HepG2 (cell line): Measurements from ENCODE around the gene KANK4. TPM values are rescaled to one million over a fixed set of nuclear protein-coding genes. Genes with fewer than 3 reads are reported as not detected.

Source experiments
- ATAC-seq: fragments of 200-7000 bp; cut with Tn5 transposase; 3 replicates; pipeline ENCODE4 v1.9.1; 2020; ENCODE audit warnings: mild to moderate bottlenecking, moderate library complexity
- BruUV-seq: library from RNA; stranded (reverse); fragments of 400-500 nt; replicated peaks from 2 replicates; lab custom pipeline; 2021; lab: Mats Ljungman, UMichigan
- CTCF ChIA-PET: fragments of 300-600 bp; formaldehyde crosslinking; extraction: SDS; loops from one replicate; lab custom pipeline; 2021; ENCODE audit warnings: low total read pairs, inconsistent platforms, low intra/inter-chr PET ratio; lab: Yijun Ruan, JAX
- POLR2A ChIA-PET: fragments of 350-600 bp; sonication (Branson Sonifier 250); formaldehyde crosslinking; loops from one replicate; lab custom pipeline; 2020; ENCODE audit warnings: antibody characterized with exemption, inconsistent platforms; lab: Yijun Ruan, JAX
- DNase-seq: peaks from one replicate; pipeline ENCODE4 v3.0.0-alpha.2; 2015; ENCODE audit warnings: low spot score
- FAIRE-seq: peaks from 3 replicates; lab custom pipeline; 2011; peaks lifted over from hg19 to GRCh38; lab: Jason Lieb, UNC
- H2AFZ ChIP-seq: one replicate; pipeline ENCODE4 v1.6.1; 2011; ENCODE audit warnings: low read length, inconsistent platforms
- H3K27ac ChIP-seq: fragments of 300-600 bp; 3 replicates; pipeline ENCODE4 v1.8.0; 2011; ENCODE audit warnings: mixed run types, mild to moderate bottlenecking, mixed read lengths, low read length, inconsistent platforms; ENCODE audit not compliant: insufficient read depth; ENCODE audit errors: extremely low read length
- H3K27me3 ChIP-seq, 2 experiments: fragments of 200-600 bp in 1 of 2; 2 replicates in 1 of 2; 3 replicates in 1 of 2; pipeline versions ENCODE4 v1.6.0 to v1.8.0; 2011; ENCODE audit warnings: low read length in 2 of 2, mild to moderate bottlenecking in 2 of 2, moderate library complexity in 2 of 2, inconsistent platforms in 1 of 2; ENCODE audit not compliant: insufficient read depth in 2 of 2, control insufficient read depth in 1 of 2
- H3K36me3 ChIP-seq, 2 experiments: fragments of 200-600 bp in 1 of 2; replicated peaks in 1 of 2; 2 replicates in 1 of 2; 3 replicates in 1 of 2; pipeline versions ENCODE4 v1.5.1 to v1.8.0; 2011; ENCODE audit warnings: low read length in 2 of 2, inconsistent platforms in 1 of 2; ENCODE audit not compliant: insufficient read depth in 2 of 2, control insufficient read depth in 1 of 2
- H3K4me1 ChIP-seq: 2 replicates; pipeline ENCODE4 v1.5.1; 2012; ENCODE audit warnings: low read length, inconsistent platforms; ENCODE audit not compliant: insufficient read depth
- H3K4me2 ChIP-seq: 2 replicates; pipeline ENCODE4 v1.6.0; 2011; ENCODE audit warnings: low read depth, low read length, inconsistent platforms
- H3K4me3 ChIP-seq, 3 experiments: fragments of 200-600 bp in 1 of 3; sonication (generic), shearing (Covaris generic) in 1 of 3; replicated peaks in 1 of 3; 2 replicates each; pipeline ENCODE4 v1.5.1; 2011 to 2016; ENCODE audit warnings: low read length in 3 of 3, inconsistent platforms in 2 of 3, low read depth in 2 of 3, mild to moderate bottlenecking in 2 of 3, control low read depth in 1 of 3, mixed read lengths in 1 of 3; ENCODE audit not compliant: insufficient read depth in 1 of 3
- H3K79me2 ChIP-seq: one replicate; pipeline ENCODE4 v1.6.1; 2011; ENCODE audit warnings: low read length, inconsistent platforms; ENCODE audit not compliant: insufficient read depth
- H3K9ac ChIP-seq: 2 replicates; pipeline ENCODE4 v1.6.0; 2011; ENCODE audit warnings: mild to moderate bottlenecking, low read depth, low read length, inconsistent platforms; ENCODE audit not compliant: insufficient read depth
- H3K9me3 ChIP-seq: 2 replicates; pipeline ENCODE4 v1.5.1; 2012; ENCODE audit warnings: mild to moderate bottlenecking, low read length
- H4K20me1 ChIP-seq: 2 replicates; pipeline ENCODE4 v1.6.0; 2011; ENCODE audit warnings: inconsistent platforms, mild to moderate bottlenecking, low read length, moderate library complexity; ENCODE audit not compliant: insufficient read depth
- HNRNPH1 ChIP-seq: fragments of 200-400 bp; formaldehyde crosslinking; optimal IDR thresholded peaks from 2 replicates; pipeline ENCODE3; 2017; ENCODE audit warnings: mild to moderate bottlenecking, low read depth, low read length
- MTA3 ChIP-seq: sonication (generic); formaldehyde crosslinking; IDR thresholded peaks from 2 replicates; pipeline ENCODE4 v1.4.0; 2020; ENCODE audit warnings: missing genetic modification reagents
- XBP1 ChIP-seq: sonication (generic); formaldehyde crosslinking; IDR thresholded peaks from 2 replicates; pipeline ENCODE4 v1.5.0; 2020; ENCODE audit warnings: missing genetic modification reagents
- ZBTB14 ChIP-seq: sonication (generic); formaldehyde crosslinking; IDR thresholded peaks from 2 replicates; pipeline ENCODE4 v1.4.0; 2020; ENCODE audit warnings: missing genetic modification reagents
- ZC3H4 ChIP-seq: sonication (generic); formaldehyde crosslinking; IDR thresholded peaks from 2 replicates; pipeline ENCODE4 v1.4.0; 2020; ENCODE audit warnings: missing genetic modification reagents, borderline replicate concordance
- ZNF720 ChIP-seq: sonication (generic); formaldehyde crosslinking; IDR thresholded peaks from 2 replicates; pipeline ENCODE4 v1.4.0; 2020; ENCODE audit warnings: missing genetic modification reagents
- ZNF768 ChIP-seq: sonication (generic); formaldehyde crosslinking; IDR thresholded peaks from 2 replicates; pipeline ENCODE4 v1.4.0; 2020; ENCODE audit warnings: missing genetic modification reagents
- ZSCAN30 ChIP-seq: sonication (generic); formaldehyde crosslinking; IDR thresholded peaks from 2 replicates; pipeline ENCODE4 v1.5.0; 2020; ENCODE audit warnings: mild to moderate bottlenecking, missing genetic modification reagents
- ZZZ3 ChIP-seq: sonication (generic); formaldehyde crosslinking; IDR thresholded peaks from 2 replicates; pipeline ENCODE4 v1.4.0; 2020; ENCODE audit warnings: missing genetic modification reagents, mild to moderate bottlenecking, borderline replicate concordance
- WGBS: methylation state at CpG from one replicate; pipeline ENCODE4 v1.1.6; 2017; ENCODE audit warnings: low lambda C conversion rate; 5-methylcytosine and 5-hydroxymethylcytosine counted together
- in situ Hi-C: cut with HindIII; loops from 2 replicates; pipeline ENCODE4 v1.10.0; 2017; ENCODE audit warnings: low pct_unique_long_range_greater_than_20kb; ENCODE audit not compliant: extremely low pct_ligation_motif_present
- intact Hi-C: fragments of 100-400 bp; cut with micrococcal nuclease; formaldehyde crosslinking; loops from one replicate; pipeline ENCODE4 v1.10.0; 2022; ENCODE audit not compliant: unreplicated experiment
- polyA plus RNA-seq, 8 experiments: library from polyadenylated mRNA; depleted of rRNA in 3 of 8; stranded (reverse) in 7 of 8; unstranded in 1 of 8; fragments of >200 nt; fragmentation: Illumina TruSeq in 4 of 8; extraction: Trizol in 4 of 8; gene quantifications; 2 replicates each; pipeline versions ENCODE4 v1.2.1 to v1.2.3, GENCODE V29; 2011 to 2016; ENCODE audit warnings: low read depth in 4 of 8, missing spikeins in 1 of 8, mixed read lengths in 1 of 8; ENCODE audit not compliant: insufficient read depth in 1 of 8
- total RNA-seq, 5 experiments: library from RNA; depleted of rRNA; stranded (reverse); fragments of >200 nt; fragmentation: Illumina TruSeq; extraction: Trizol; gene quantifications; 2 replicates each; pipeline ENCODE4 v1.2.3, GENCODE V29; 2016; ENCODE audit warnings: low read depth in 1 of 5

Gene KANK4
- total and polyA plus RNA-seq, 2 of the 13 experiments (the other 11 are each of a cell fraction or from before 2014, with no cell fraction given), result 16.1 to 25.7 TPM

DNA sequence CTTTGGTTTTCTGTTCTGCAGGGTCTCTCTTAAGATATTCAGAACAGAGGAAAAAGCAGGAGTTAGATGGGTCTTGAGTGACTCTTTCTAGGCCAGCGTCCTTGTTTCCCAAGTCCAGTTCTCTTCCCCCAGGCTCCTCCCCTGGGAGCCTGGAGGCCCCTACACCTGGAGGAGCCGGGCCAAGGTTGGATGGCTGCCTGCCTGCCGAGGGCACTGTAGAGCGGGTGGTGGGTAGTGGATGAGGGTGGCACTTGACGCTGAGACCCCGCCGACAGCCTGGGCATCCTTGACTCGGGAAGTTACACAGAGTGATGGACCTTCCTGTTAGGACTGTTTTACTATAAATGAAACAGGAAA is 17.4 kb upstream of the KANK4 start (continued):
- no peak for TF ChIP-seq ZZZ3 (CRISPR knock-in tag)

GRCh38 chr1:62335656-62336055 is 16.4 kb upstream of the KANK4 start:
- 0 out of 3 replicates have a peak, but pooled peaks have one; percentile 14 for ATAC-seq
- BruUV-seq, result no TSS peak

More at GRCh38 chr1:62335656-62336055, 16.4 kb upstream of the KANK4 start:
- Histone ChIP-seq H3K9me3 (no peaks in the 10 kb centered on the region), H3K79me2 (no peaks in the 10 kb centered on the region), H3K27ac (no peak overlapping the region), H3K36me3 (no peaks in the 10 kb centered on the region), H2AFZ (no peak overlapping the region), H3K4me3 (no peak overlapping the region), H3K4me2 (no peak overlapping the region), H3K4me1 (peaks cover 33% of the 10 kb centered on the region), H3K27me3 (no peaks in the 10 kb centered on the region; a peak in 1 of 5 replicates), H4K20me1 (no peaks in the 10 kb centered on the region), H3K9ac (no peak overlapping the region)
- intact Hi-C loops, result no loop called here
- TF ChIP-seq ZNF720 (no peak), ZC3H4 (CRISPR knock-in tag) (no peak), MTA3 (CRISPR knock-in tag) (no peak), ZSCAN30 (CRISPR knock-in tag) (no peak), HNRNPH1 (no peak), XBP1 (no peak), ZNF768 (no peak), ZBTB14 (CRISPR knock-in tag) (no peak)
- peak; percentile 32 for FAIRE-seq
- in situ Hi-C loops, result no loop called here
- DNase-seq, result no peak
- 14% methylated on average over 3 of the region's 3 CpGs for WGBS
- POLR2A ChIA-PET, result no interaction called here
- CTCF ChIA-PET, result no interaction called here
